GM21360 (cell line): ENCODE measurements around the gene SMAD3.
"Not testable (repeated sequence)": the region's sequence is repeated elsewhere in the genome, so short reads cannot be mapped to it uniquely, and the experiment has no call there.

Experiments
- ATAC-seq: cut with Tn5 transposase; IDR thresholded peaks from one replicate; pipeline ENCODE4 v1.9.1; 2021; ENCODE audit warnings: mild to moderate bottlenecking, moderate library complexity; ENCODE audit not compliant: unreplicated experiment

Gene SMAD3

DNA sequence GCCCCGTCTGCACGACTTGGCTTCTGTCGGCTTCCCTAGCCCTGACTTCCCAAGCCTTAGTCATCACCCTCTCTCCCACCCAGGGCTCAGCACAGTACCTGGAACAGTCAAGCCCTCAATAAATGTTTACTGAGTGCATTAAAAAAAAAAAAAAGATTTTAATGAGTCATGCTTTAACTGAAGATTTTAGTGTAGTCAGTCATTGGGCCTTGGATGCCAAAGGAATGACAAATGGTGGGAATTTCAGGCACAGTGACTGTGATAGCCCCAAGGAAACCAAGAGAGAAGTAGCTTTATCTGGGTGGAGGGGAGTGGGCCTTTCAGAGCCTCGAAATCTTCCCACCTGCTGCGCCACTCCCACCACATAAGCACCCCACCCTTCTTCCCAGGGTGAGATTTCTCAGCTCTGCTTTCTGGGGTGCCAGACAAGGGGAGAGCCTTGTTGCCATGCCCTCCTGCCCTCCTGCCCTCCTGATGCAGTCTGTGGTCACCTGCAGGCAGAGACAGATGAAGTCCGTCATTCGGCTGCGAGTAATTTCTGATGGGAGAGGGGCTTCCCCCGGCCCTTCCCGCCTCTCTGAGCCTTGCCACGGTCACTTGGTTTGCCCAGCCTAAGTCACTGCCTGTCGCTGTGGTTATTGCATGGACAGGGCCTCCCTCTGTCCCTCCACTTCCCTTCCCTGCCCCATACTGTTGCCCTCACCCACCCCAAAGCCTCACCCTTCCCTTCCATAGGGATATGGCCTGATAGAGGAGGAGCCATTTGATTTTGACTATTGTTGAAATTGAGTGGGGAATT lies 41.8 kb downstream of the SMAD3 start:
- no peak for ATAC-seq

DNA sequence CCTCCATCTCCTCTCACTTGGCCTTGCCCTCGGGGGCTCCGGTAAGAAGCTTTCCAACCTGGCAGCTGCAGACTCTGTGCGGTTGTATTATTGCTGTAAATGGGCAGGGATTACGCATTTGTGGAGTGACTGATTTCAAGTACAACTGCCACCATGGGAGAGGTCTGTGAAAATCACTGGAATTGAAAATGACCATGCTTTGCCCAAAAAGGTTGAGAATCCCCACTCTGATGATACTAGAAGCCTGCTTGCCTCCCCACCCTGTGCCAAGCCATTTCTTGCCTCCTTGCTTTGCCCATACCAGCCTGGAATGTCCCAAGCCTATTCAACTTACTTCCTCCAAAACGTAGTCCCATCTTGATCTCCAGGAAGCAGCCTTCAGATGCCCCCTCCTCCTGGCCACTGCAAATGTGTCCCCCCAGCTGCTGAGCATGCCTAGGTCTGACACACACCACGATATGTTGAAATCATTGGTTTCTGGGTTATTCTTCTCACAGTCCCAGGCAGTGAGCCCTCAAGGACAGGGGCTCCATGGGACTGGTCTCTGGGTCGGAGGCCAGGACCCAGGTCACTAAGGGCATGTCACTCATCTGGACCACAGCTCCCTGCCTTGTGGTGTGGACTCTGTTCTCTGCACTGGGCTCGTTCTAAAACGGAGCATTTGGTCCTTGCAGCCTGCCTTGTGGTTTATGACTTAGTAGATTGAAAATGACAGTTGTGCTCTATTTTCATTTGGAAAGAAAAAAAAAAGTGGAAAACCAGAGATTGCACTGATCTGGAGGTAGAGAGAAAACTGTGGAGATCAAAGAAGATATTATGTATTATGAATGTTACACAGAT lies 42.9 kb downstream of the SMAD3 start:
- no peak for ATAC-seq

DNA sequence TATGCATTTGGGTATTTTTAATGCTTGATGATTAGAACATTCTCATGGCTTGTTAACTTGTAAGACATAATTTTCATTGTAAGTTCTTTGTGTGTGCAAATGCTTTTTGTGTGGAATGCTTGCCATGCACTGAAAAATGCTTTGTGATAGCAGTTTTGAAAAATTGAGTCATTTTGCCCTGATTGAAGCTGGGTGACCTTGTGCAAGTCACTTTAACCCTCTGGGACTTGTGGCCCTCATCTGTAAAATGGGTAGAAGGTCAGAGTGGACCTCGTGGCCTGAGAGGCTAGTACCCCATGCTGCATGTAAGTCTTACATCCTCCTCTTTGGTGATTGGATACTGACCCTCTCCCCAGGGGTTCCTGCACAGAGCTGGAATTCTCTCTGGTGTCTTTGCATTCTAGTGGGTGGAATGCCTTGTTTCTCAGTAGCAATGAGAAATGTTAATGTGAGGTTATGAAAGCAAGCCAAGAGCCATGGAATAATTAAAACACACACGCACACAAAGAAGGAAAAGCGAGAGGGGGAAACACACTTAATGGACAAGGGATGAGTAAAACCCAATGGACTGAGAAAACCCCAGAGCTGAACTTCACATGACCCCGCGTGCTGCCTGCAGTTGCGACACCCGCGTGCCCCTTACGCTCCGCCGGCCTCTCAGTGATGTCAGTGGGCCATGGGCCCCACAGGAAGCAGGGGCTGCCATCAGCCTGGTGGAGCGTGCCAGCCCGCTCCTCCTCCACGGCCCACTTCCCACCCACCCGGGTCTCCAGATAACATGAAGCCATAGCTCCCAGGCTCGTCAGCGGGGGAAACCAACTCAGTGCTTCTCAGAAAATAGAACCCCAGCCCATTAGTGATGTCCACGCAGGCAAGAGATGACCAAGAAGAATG lies 44.0 kb downstream of the SMAD3 start:
- peak; percentile 53 for ATAC-seq

DNA sequence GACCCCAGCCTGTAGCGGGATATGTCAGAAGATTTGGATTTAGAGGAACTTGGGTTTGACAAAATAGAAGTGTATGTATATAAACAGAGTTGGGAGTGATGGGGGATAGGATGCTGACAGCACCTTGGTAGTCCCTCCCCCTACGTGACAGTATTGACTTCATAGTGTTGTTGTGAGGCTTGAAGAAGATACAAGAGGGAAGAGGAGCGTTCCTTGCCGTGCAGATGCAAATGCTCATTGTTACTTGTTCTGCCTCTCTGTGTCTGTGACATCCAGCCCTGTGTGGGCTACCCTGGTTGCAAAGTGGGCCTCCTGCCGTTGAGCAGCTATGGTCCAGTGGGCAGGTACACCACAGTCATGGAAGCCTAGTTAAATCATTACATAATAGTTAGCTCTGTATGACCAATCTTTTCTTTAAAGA lies 45.0 kb downstream of the SMAD3 start:
- no peak for ATAC-seq

DNA sequence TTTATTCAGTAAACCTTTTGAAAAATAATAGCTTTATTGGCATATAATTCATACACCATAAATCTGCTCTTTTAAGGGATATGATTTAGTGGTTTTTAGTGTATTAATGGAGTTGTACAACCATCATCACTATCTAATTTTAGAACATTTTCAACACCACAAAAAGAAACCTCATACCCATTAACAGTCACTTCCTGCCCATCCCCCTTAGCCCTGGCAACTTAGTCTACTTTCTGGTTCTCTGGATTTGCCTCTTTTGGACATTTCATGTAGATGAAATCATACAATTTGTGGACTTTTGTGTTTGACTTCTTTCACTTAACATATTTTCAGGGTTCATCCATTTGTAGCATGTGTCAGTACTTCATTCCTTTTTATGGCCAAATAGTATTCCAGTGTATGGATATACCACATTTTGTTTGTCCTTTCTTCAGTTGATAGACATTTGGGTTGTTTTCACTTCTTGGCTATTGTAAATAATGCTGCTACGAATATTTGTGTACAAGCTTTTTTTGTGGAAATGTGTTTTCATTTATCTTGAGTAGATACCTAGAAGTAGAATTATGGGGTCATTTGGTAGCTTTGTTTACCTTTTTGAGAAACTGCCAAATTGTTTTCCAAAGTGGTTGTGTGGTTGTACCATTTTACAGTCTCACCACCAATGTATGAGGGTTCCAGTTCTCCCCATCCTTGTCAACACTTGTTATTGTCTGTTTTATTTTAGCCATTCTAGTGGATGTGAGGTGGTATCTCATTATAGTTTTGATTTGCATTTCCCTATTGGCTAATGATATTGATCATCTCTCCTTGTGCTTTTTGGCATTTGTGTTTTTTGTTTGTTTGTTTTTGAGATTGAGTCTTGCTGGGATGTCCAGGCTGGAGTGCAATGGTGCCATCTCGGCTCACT lies 45.8 kb downstream of the SMAD3 start:
- ATAC-seq, result no peak

GRCh38 chr15:67114046-67114445 lies 48.6 kb downstream of the SMAD3 start:
- ATAC-seq, result no peak

GRCh38 chr15:67114846-67115585 lies 49.6 kb downstream of the SMAD3 start:
- ATAC-seq, result no peak

- no peak for ATAC-seq
Measured at GRCh38 chr15:67115586-67115969, 50.2 kb downstream of the SMAD3 start.

GRCh38 chr15:67116742-67117141 lies 51.3 kb downstream of the SMAD3 start:
- ATAC-seq, result no peak

DNA sequence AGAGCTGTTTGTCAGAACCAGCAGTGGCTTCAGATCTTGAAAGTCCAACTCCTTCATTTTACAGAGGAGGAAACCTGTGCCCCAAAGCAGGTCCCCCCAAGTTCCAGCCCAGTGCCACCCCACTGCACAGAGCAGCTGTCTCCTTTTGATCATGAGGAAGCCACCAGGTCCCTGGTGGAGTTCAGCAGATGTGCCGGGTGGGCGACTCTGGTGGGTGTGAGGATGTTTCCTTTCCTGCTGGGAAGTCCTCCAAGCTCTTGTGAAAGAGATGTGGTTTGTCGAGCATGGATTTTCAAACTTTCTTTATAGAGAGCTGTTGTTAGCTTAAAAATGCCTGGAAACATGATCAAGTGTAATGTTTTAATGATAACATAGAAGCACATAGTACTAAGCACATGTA lies 52.0 kb downstream of the SMAD3 start:
- no peak for ATAC-seq

GRCh38 chr15:67118808-67119207 lies 53.4 kb downstream of the SMAD3 start:
- no peak for ATAC-seq

DNA sequence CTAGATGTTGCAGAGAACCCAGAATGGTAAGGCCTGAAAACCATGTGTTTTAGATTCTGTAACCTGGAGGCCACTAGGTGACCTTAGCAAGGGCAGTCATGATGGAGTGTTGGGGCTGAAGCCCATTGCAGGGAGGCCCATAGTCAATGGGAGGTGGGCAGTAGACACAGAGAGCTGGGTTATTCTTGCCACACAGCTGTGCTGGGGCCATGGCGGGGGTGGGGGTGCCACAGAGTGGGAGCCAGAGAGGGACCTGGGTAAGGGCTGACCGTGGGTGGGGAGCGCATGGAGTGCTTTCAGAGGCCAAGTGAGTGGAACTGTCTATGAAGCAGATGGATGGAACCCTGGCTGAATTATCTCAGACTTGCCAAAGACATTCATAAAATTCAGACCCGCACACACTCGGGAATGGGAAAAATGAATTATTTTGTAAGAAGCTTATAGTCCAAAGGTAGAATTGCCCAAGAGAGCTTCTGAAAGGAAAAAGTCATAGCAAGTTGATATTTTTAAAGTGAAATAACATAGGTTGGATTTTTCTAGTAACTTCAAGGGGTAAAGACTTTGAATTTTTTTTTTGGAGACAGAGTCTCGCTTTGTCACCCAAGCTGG lies 53.9 kb downstream of the SMAD3 start:
- ATAC-seq, result no peak

DNA sequence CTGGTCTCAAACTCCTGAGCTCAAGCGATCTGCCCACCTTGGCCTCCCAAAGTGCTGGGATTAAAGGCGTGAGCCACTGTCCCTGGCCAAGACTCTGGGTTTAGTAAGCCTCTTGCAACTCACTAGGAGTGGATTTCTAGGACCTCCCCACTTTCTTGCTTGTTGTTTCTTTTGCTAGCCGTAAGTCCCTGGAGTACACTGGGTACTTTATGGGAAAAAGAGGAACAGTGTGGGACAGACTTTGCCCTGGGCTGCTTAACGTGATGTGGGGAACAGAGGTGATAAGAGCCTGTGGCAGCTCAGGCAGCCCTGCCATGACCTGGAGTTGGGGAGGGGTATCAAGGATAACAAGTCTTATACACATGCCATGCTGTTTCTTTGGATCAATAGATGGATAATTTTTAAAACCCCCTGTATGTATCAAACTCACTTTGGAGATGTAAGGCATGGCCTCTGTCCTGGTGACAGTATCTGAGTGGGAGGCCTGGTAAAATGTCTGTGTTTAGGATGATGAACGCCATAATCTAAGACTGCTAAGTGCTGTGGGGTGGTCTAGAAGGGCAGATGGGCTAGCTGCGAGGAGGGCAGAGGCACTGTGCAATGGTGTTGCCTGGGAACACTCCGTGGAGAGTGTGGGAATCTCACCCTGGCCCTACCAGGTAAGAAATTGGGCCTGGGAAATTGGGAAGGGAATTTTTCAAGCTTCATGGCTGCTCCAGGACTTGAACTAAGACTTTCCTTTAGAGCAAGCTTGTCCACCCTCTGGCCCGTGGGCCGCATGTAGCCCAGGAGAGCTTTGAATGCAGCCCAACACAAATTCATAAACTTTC lies 54.8 kb downstream of the SMAD3 start:
- ATAC-seq, result no peak

DNA sequence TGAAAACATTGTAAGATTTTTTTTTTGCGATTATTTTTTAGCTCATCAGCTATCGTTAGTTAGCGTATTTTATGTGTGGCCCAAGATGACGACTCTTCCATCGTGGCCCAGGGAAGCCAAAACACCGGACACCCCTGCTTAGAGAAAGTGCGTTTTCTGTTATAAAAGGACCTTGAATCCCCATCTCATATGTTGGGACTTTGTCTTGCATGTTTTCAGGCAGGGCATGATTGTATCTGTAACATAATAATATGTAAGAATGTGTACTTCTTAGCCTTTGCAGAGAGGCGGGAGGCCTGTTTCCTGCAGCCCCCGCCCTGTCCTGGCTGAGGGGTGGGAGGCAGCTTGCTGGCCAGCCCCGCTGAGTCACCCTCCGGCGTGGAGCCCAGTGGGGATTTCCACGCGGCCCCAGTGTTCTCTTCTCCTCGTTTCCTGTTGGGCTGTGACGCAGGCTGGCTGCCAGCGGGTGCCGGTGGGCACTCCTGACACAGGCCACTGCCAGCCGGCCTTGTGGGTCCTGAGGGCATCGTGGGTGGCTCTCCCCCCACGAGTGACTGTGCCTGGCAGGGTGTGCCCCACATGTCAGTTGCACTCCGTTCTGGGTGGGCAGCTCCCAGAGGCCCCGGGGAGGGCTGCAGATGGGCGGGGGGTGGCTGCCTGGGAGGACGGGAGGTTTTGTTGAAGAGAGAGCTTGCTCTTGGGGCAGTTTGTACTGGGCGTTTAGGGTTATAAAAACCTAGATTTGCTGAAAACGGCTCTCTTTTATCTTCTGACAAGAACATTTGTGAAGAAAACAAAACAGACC lies 55.6 kb downstream of the SMAD3 start:
- ATAC-seq, result peak; percentile 64

DNA sequence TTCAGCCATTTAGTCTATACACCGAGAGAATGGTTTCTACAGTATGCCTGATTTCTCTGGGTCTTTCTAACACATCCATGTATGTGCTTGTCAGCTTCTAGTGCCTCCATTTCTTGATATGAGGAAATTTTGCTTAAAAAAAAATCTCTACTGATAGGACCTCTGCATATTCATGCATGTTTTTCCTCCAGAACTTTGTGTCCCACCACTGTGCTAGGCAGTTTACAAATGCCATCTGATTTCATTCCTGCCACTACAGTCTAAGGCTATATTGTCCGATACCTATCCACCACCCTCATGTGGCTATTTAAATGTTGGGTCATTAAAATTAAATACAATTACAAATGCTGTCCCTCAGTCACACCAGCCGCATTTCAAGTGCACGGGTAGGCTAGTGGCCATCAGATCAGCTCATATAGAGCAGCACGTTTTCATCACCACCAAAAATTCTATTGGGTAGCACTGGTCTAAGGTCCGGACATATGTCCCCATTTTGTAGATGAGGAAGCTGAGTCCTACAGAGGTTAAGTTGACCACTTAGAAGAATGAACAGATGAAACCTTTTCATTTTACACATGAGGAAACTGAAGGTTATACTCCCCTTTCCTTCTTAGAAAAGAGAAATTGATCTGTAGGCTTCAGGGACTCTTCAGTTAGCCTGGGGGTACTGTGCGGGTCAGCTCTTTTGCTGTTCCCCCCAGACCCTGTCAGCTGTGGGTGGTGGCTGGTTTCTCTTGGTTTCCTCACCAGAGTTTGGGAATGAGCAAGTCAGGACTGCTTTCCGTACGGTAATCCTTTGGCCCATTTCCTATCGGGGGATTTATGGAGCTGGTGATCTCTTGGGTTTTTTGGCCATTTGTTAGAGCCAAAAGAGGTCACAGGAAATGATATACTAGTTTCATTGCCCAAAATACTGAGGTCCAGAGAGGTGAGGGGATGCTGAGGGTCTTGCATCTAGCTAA lies 56.5 kb downstream of the SMAD3 start:
- ATAC-seq, result no peak

DNA sequence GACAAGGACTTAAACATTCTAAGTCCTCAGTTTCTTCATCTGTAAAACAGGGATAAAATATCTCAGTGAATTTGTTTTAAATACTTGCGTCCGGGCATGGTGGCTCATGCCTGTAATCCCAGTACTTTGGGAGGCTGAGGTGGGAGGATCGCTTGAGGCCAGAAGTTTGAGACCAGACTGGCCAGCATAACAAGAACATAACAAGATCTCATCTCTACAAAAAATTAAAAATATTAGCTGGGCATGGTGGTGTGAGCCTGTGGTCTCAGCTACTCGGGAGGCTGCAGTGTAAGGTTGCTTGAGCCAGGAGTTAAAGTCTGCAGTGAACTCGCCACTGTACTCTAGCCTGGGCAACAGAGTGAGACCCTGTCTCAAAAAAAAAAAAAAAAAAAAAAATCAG lies 57.4 kb downstream of the SMAD3 start:
- not testable (repeated sequence) for ATAC-seq
